ENCODE measurements around the gene DPYD.

DPYD gene

DNA sequence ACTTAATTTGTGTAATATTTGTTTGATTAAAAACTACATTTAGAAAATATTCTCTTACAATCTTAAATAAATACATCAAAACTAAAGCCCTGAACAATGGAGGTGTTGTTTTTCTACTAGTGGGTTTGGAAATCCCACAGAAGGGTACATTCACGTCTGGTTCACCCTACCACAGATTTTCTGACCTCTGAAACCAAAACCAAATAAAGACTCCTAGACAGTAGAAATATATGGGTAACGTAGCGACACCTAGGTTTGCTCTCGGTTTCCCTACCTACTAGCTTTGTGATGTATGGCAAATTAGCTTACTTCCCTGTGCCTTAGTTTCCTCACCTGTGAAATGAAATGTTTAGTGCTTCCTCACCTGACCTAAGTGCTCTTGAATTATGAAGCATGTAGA lies 312.6 kb downstream of the DPYD start:
- no peak for DNase-seq (ENCODE audit: low read depth)

DNA sequence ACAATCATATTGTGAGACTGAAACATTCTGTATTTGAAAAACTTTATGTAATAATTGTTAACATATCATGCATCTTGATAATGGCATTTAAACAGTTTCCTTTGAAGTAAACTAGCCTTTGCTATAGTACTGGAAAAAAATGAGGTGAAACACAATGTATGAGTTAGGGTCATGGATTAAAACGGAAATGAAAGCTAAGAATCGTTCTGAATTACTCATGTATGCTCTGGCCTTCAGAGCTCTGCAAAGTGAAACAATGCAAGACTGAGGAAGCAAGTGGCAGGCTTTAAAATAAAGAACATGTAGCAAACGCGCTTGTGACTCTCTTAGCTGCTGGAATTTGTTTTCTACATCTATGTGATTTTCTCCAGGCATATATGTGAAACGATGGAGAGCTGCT lies 317.1 kb downstream of the DPYD start:
- no peak for DNase-seq (ENCODE audit: low read depth)

DNA sequence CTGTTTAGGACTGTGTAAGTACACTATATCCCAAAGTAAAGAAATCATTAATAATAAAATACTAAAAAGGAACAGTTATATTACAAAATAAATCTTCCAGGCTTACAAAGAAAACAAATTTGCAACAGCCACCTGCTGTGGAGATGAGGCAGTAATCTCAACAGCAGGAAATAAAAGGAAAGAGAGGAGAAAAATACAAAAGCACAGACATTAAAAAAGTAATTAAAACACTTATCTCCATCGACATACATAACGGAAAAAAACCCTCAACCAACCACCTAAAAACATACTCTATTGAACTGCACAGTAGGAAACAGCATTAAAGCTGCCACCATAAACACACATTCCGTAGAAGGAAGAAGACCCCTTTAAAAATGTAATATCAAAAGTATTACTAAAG lies 317.6 kb downstream of the DPYD start:
- no peak for DNase-seq (ENCODE audit: low read depth)

DNA sequence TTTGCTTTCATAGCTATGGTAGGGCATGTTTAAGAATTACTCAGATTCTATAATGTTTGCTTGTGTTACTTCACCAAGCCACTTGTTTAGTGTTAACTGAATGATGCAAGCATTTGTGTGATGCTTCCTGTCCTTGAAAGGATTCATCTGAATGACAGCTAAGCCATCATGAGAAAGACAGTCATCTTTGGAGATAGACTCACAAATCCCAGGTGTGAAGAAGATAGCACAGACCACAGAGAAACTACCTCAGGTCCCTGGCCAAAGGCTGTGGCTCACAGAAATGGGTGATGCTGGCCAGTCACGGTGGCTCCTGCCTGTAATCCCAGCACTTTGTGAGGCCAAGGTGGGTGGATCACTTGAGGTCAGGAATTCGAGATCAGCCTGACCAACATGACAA lies 321.4 kb downstream of the DPYD start:
- no peak for DNase-seq (ENCODE audit: low read depth)

DNA sequence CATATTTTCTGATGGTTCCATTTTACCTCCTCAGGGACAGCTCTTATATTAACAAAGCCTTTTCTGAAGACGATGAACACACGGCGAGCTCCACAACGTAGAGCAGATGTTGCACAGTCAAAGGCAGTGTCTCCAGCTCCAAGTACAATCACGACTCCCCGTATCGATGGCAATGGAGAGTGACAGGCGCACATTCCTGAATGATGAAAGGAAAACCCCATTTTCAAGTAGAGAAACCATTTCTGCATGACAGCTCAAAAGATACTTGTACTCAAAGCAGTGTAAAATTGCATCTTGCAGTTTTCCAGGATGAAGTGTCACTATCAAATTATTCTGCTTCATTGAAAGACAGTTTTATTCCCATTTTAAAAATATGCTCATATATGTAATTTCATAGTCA lies 327.6 kb downstream of the DPYD start:
- DNase-seq (ENCODE audit: low read depth) = no peak

DNA sequence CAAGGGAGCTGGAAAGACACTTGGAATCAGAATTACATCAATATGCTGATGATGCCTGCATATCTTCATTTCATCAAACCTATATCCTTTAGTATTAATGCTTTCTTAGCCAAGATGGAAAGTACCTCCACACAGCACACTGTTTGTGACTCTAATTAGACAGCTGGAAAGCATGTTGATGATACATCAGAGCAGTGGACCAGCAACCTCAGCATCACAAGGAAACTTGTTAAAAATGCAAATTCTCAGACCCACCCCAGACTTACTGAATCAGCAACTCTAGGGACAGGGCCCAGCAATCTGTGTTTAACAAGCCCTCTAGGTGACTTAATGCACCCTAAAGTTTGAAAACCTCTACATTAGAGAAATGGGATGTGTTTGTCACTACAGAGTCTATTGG lies 332.1 kb downstream of the DPYD start:
- DNase-seq (ENCODE audit: low read depth) = no peak

DNA sequence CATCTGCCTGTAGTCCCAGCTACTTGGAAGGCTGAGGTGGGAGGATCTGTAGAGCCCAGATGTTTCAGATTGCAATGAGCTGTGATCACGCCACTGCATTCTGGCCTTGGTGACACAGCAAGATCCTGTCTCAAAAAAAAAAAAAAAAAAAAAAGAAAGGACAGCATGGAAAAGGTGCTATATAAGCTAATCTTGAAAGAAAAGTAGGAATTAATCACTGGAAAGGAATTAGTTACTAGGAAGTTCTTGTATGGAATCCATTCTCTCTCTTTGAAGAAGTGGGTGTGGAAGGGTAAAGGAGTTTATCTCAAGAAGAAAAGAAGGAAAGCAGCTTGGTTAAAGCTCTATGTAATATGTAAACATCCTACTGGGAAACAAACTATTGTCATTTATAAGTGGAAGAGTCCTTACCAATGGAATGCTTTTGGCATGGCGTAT lies 339.2 kb downstream of the DPYD start:
- no peak for DNase-seq (ENCODE audit: low read depth)

DNA sequence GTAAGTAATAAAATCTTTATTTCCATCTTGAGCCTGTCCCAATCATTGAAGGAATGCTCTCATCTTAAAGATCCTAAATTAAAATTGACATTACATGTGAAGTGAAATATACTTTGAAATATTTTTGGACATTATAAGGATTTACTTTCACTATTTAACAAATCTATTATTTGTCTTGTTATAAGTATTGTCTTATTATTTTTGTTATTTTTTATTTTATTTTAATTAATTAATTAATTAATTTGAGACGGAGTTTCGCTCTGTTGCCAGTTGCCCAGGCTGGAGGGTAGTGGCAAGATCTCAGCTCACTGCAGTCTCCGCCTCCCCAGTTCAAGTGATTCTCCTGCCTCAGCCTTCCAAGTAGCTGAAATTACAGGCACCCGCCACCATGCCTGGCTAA lies 343.2 kb downstream of the DPYD start:
- no peak for DNase-seq (ENCODE audit: low read depth)

DNA sequence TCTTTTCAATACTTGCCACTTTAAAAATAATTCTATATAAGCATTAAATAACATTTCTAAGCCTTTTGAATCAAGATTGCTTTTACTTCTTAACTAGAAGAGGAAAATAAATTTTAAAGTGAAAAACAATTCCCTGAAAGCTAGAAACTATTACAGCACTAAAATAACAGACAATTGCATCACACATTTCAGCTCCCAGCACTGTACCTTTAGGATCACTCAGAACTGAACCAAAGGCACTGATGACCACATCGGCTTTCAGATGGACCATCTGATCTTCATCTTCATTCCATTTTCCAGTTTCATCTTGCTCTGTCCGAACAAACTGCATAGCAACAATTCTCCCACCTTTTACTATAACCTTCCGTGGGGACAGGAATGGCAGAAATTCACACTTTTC lies 347.3 kb downstream of the DPYD start:
- no peak for DNase-seq (ENCODE audit: low read depth)

DNA sequence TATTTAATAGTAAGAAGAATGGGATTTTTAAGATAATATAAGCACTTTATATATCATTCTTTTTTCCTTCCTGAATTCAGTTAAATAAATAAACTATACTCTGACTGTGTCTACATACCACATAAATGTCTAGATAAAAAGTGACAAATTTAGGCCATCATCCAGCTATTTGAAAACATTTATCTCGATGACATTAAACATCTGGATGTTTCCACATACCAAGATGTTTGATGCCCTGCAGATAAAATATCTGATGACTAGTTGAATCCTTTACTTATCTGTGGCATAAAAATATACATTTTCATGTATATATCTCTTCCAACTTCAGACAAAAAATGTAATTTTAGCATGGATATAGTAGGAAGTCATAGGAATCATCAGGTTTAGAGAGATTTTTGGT lies 348.3 kb downstream of the DPYD start:
- no peak for DNase-seq (ENCODE audit: low read depth)

DNA sequence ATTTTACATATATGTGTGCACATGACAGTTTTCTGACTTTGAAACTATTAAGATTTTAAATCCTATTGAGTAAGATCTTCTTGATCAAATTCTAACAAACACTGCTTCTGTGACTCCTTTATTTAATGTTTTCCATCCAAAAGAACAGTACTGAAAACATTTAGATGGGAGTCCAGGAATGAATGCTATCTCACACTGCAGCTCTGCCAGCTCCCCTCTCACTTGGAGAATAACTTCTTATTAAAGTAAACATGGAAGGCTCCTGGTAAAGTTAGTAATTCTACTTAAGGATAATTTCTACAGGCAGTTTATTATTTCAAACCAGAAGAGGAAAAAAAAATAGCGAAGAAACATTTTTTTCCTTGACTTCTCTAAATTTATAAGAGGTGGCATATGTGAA lies 349.1 kb downstream of the DPYD start:
- DNase-seq (ENCODE audit: low read depth) = no peak

DNA sequence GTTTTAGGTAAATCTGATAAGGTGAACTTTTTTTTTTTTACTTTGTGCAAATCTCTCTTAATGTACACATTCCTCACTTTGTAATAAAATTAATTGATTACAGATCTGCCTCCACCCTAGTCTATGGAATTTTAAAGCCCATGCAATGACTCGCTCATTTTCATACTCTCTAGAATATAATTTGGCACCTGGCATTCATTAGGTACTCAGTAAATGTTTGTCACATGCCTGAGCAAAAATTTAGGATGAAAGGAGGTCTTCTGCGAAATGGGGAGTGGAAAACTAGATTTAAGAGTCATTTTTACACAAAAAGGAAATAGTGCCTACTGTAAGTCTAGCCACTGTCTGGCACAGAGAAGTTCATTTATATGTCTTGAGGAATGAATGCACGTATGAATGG lies 350.1 kb downstream of the DPYD start:
- no peak for DNase-seq (ENCODE audit: low read depth)

DNA sequence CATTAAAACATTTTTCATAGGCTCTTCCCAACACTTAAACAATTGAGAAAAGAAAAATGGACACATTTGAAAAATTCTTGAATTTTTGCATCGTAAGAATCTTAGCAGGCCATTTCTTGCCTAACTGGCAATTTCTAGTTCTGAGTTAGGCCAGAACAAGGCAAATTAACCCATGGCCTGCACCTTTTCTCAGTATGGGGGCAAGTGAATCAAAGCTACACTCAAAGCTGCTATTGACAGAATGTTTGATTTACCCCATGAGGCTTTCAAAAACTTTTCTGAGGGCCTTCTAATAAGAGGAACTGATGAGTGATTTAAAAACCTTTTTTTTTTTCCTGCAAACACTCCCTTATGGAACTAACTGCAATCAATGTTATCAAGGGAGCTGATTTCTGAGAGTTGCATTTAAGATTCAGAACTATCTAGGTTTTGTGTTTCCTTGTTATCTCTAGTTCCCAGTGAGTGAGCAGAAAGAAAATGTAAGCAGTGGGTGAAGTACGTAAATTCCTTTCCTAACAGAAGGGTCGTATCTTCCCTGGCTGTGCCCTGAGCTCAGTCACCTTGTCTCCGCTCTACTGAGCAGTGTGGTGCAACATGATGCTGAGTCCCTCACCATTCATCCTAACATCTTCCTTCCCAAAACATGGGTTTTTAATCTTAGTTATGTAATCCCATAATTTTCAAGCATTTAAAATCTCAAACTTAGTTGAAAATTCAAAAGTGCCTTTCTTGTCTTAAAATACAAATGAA lies 353.7 kb downstream of the DPYD start:
- no peak for DNase-seq (ENCODE audit: low read depth)

DNA sequence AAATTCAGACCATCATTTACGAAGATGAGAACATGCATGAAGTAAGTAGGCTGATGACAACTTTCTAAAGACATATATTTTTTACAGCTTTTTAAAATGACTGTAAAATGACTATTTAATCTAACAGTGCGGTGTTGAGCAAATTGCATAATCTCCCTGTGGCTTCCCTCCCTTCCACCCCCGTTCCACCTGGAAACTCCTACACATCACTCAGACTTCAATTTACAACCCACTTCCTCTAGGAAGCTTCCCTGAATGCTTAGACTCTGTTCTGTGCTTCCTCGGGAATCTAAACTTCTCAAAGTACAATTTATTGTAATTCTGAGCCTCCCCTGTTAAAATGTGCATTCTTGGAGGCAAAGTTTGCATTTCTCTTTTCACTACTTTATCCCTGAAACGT lies 354.9 kb downstream of the DPYD start:
- no peak for DNase-seq (ENCODE audit: low read depth)

DNA sequence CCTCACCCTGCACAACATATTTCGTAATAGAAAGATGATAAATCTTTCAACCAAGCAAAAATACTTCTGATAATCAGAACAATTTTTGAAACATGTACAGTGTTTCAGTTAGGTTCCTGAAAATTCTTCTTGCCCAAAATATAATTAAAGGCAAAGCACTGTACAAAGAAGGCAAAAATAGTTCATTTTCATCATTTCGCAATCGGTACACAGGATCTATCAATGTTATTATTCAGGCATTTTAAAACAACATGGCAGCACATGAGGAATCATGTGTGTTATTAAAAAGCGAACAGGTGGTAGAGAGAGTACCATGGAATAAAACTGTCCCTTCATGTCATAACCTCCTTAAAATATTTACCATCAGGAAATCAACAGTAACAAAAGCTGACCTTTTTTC lies 356.9 kb downstream of the DPYD start:
- DNase-seq (ENCODE audit: low read depth) = no peak

DNA sequence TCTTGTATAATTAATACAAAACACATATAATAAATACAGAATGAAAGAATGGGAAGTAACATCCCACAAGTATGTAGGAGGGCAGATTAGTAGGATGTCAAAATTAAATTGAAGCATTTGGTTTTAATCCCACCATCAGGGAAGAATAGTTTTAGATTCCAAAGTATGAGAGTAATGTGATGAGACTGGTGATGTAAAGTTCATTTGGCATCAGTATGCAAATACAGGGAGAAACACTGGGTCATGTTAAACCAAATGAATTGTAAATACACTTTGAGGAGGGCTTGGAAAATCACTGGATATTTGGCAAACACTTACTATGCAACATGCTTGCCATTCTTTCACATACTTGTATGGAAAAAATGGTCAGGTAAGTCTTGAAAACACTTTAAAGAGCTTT lies 358.8 kb downstream of the DPYD start:
- DNase-seq (ENCODE audit: low read depth) = no peak

DNA sequence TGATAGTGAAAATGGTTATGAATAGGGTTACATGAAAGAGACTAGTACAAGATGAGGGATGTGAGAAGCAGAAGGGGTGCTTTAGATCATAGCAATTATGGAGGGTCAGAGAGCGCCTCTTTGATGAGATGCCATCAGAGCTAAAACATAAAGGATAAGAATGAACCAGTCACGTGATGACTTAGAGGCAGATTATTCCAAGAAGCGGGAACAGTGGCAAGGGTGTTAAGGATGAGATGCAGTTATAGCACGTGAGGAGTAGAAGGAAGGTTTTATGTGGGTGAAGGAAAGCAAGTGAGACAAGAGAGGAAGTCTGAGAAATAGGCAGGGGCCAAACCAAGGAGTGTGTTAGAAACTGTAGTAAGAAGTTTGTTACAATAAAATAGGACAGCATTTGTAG lies 360.1 kb downstream of the DPYD start:
- DNase-seq (ENCODE audit: low read depth) = no peak

DNA sequence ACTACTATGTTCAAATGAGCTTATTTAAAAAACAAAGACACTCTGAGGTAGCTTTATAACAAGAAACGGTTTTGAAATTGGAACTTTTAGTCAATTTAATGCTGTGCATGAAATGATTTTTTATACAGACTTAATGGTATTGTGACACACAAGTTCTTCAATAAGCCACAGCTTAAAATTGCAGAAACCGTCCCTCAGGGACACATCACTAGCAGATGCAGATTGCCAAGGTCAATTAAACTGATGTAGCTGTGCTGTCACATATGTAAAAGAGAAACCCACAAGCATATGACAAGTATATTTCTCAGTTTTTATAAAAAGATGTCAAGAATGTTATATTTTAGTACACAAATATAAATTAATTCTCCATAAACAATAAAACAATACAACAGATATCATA lies 366.9 kb downstream of the DPYD start:
- DNase-seq (ENCODE audit: low read depth) = no peak

DNA sequence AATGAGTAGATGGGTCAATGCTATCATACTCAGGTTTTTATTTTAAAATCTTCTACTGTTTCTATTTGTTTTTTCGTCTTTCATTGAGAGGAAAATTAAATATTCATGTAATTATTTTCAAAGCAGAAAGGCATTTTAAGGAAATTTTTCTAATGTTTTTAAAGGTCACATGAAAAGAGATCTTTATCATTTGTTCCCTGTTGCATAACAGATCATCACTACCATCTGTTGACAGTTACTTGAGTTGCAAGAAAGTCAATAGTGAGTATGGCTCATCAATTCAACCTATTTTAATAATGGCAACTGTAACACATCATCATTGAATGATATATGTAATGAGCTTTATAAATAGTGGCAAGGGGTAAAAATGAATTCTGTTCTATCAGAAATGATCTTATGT lies 369.7 kb downstream of the DPYD start:
- no peak for DNase-seq (ENCODE audit: low read depth)

DNA sequence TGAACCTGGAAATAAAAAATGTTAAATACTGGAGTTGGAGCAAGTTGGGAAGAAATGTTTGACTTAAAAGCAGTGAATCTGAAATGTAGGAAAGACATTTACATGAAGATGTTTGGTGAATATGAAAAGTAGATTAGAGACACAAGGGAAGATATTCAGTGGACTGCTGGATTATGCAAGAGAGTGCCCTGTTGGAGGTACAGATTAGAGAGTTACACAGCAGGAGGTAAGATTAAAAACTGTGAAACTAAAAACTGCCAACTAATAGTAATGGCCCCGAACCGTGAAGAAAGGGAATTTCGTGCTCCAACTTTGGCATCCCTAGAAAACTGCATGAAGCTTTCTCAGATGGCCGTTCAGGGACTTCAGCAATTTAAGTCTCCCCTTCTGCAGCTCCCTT lies 375.4 kb downstream of the DPYD start:
- DNase-seq (ENCODE audit: low read depth) = no peak

DNA sequence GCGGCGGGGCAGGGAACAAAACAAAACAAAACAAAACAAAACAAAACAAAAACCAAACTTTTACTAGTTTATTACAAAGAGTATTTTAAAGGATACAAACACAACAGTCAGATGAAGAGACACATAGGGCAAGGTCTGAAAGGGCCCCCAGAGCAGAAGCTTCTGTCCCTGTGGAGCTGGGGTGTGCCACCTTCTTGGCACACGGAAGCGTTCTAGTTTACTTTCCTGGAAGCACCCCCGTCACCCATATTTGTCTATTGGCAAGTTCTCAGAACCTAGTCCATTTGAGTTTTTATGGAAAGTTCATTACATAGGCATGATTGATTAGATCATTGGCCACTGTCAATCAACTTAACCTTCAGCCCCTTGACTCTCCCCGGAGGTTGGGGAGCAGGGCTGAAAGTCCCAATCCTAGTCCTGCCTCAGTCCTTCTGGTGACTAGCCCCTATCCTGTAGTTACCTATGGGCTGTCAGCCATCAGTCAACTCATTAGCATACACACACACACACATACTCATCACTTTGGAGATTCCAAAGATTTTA lies 380.4 kb downstream of the DPYD start:
- DNase-seq (ENCODE audit: low read depth) = no peak

DNA sequence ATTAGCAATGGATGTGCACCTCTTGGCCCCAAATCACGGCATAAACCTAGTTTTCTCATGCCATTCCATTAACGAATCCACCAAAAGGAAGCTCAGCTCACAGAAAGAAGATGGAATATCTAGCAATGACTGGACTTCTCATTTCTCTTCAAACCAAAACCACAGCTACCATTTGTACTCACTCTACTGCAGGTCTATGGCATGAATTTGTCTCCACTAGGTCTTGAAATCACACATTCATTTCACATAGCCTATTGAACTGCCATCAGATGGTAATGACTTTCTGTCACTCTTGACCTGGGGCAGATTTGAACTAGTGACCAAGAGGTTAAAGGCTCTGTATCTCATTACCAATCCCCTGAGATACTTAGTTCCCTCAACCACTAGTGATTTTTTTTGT lies 382.7 kb downstream of the DPYD start:
- no peak for DNase-seq (ENCODE audit: low read depth)

DNA sequence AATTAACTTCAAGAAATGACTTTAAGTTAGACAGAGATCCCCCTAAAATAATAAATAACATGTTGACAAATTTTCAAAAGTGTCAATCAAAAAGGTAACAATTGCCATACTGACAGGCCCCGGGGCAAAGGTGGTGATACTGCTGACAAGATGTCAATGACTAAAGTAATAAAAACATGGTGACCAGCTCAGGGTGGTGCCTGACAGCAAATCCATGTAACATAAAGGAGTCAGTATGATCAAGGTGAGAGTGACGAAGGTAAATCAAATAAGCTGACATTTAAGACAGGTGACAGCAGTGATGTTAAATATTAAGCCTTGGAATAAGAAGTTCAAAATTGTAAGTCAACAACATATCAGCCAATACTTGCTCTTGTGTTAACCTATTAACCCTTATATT lies 387.5 kb downstream of the DPYD start:
- no peak for DNase-seq (ENCODE audit: low read depth)

DNA sequence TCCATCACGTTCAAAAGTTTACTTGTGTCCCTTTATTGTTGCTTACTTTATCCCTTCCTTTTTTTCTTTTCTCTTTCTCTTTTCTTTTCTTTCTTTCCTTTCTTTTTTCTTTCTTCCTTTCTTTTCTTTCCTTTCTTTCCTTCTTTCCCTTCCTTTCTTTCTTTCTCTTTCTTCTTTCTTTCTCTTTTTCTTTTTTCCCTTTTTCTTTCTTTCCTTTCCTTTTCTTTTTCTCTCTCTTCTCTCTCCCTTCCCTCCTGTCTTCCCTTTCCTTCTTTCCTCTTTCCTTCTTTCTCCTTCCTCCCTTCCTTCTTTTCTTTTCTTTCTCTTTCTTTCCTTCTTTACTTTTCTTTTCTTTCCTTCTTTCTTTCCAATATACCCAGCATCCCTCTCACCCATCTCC lies 391.2 kb downstream of the DPYD start:
- DNase-seq (ENCODE audit: low read depth) = no peak
